ENCODE results near the gene ZSCAN25.

The ZSCAN25 gene

GRCh38 chr7:99601656-99602310 lies 15.0 kb upstream of the ZSCAN25 start:
- no peak overlapping the region for H3K4me3 Mint-ChIP-seq

DNA sequence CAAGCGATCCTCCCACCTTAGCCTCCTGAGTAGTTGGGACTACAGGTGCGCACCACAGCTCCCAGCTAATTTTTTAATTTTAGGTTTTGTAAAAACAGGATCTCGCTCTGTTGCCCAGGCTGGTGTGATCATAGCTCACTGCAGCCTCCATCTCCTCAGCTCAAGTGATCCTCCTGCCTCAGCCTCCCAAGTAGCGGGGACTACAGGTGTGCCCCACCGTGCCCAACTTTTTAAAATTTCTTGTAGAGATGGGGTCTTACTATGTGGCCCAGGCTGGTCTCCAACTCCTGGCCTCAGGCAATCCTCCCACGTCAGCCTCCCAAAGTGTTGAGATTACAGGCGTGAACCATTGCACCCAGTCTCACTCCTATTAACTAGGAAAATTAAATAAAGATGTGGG lies 11.2 kb upstream of the ZSCAN25 start:
- no peak overlapping the region for H3K4me3 Mint-ChIP-seq
- H3K27ac Mint-ChIP-seq: no peak overlapping the region
- H3K9me3 Mint-ChIP-seq: no peaks in the 10 kb centered on the region
- no peaks in the 10 kb centered on the region for H3K27me3 Mint-ChIP-seq (ENCODE audit: low read depth)
- H3K36me3 Mint-ChIP-seq (ENCODE audit: low read depth): no peaks in the 10 kb centered on the region
- H3K4me1 Mint-ChIP-seq (ENCODE audit: low read depth): peaks cover 2% of the 10 kb centered on the region

More at GRCh38 chr7:99601656-99602310, 15.0 kb upstream of the ZSCAN25 start:
- Mint-ChIP-seq H3K4me1 (ENCODE audit: low read depth) (peaks cover 2% of the 10 kb centered on the region), H3K27me3 (ENCODE audit: low read depth) (no peaks in the 10 kb centered on the region), H3K9me3 (no peaks in the 10 kb centered on the region), H3K36me3 (ENCODE audit: low read depth) (no peaks in the 10 kb centered on the region), H3K27ac (no peak overlapping the region)

DNA sequence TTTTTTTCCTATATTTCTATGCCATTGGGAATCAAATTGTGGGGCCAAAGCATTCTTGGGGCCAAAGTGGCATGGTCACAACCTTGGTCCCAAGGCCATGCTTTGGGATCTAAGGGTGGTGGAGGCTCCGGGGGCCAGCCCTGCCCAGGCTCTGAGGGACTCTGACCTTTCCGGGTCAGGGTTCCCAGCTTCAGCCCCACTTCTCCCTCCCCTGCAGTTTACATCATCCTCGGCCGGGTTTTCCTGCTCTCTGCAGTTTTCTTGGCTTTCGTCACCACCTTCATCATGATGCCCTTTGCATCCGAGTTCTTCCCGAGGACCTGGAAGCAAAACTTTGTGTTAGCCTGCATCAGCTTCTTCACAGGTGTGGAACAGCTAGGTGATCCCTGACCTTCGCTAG lies 10.2 kb upstream of the ZSCAN25 start:
- no peak overlapping the region for H3K4me3 Mint-ChIP-seq
- no peaks in the 10 kb centered on the region for H3K9me3 Mint-ChIP-seq
- H3K27me3 Mint-ChIP-seq (ENCODE audit: low read depth): no peaks in the 10 kb centered on the region
- peaks cover 2% of the 10 kb centered on the region for H3K4me1 Mint-ChIP-seq (ENCODE audit: low read depth)
- no peaks in the 10 kb centered on the region for H3K36me3 Mint-ChIP-seq (ENCODE audit: low read depth)
- H3K27ac Mint-ChIP-seq: no peak overlapping the region

DNA sequence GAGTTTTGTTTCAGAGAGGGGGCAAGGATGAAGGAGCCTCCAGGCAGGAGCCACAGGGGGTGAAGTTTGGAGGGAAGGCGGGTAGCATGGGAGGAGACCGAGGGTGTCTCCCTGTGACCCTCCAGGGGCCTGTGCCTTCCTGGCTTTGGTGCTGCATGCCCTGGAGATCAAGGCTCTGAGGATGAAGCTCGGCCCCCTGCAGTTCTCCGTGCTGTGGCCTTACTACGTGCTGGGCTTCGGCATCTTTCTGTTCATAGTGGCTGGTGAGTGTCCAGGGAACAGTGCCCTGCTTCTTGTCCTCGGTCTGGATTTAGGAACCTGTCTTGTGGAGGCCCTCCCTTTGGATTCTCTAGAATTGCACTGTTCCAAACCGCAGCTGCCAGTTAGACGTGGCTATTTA lies 9.2 kb upstream of the ZSCAN25 start:
- Mint-ChIP-seq H3K9me3 (no peaks in the 10 kb centered on the region), H3K27ac (no peak overlapping the region), H3K27me3 (ENCODE audit: low read depth) (no peaks in the 10 kb centered on the region), H3K36me3 (ENCODE audit: low read depth) (no peaks in the 10 kb centered on the region), H3K4me1 (ENCODE audit: low read depth) (peaks cover 2% of the 10 kb centered on the region), H3K4me3 (no peak overlapping the region)

DNA sequence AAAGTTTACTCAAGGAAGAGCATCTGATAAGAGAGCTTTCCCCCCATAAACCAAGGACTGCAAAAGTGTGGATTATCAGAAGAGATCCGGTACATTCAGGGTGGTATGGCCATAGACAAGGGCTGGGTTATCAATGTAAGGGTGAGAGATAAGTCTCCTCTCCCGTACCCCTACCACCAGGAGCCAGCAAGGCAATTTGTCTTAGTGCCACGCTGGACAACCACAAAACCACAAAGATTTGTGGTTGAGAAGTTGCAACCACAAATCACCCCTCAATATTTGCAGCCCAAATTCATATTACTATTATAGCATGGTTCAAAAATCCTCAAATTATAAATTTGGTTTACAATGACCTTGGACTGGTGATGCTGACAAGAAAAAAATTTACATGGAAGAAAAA lies 2.3 kb upstream of the ZSCAN25 start:
- Mint-ChIP-seq H3K27me3 (ENCODE audit: low read depth) (no peaks in the 10 kb centered on the region), H3K4me3 (no peak overlapping the region), H3K27ac (no peak overlapping the region), H3K4me1 (ENCODE audit: low read depth) (peaks cover 32% of the 10 kb centered on the region), H3K9me3 (no peaks in the 10 kb centered on the region), H3K36me3 (ENCODE audit: low read depth) (peaks cover 17% of the 10 kb centered on the region)

GRCh38 chr7:99615989-99616358 lies 772 bp upstream of the ZSCAN25 start:
- Mint-ChIP-seq H3K27me3 (ENCODE audit: low read depth) (no peaks in the 10 kb centered on the region), H3K4me1 (ENCODE audit: low read depth) (peaks cover 32% of the 10 kb centered on the region), H3K4me3 (peak overlapping the region; percentile 94), H3K9me3 (no peaks in the 10 kb centered on the region), H3K27ac (peak overlapping the region; percentile 91), H3K36me3 (ENCODE audit: low read depth) (peaks cover 24% of the 10 kb centered on the region)

GRCh38 chr7:99617192-99617781 lies 541 bp downstream of the ZSCAN25 start:
- Mint-ChIP-seq H3K4me3 (peak overlapping the region; percentile 94), H3K36me3 (ENCODE audit: low read depth) (peaks cover 34% of the 10 kb centered on the region), H3K4me1 (ENCODE audit: low read depth) (peaks cover 36% of the 10 kb centered on the region), H3K27ac (peak overlapping the region; percentile 91), H3K9me3 (no peaks in the 10 kb centered on the region), H3K27me3 (ENCODE audit: low read depth) (no peaks in the 10 kb centered on the region)

- peaks cover 48% of the 10 kb centered on the region for H3K36me3 Mint-ChIP-seq (ENCODE audit: low read depth)
- no peaks in the 10 kb centered on the region for H3K27me3 Mint-ChIP-seq (ENCODE audit: low read depth)
These were observed 2.0 kb downstream of the ZSCAN25 start for GRCh38 chr7:99618726-99619125.

GRCh38 chr7:99619571-99620130 lies 2.9 kb downstream of the ZSCAN25 start:
- Mint-ChIP-seq H3K36me3 (ENCODE audit: low read depth) (peaks cover 58% of the 10 kb centered on the region), H3K9me3 (no peaks in the 10 kb centered on the region), H3K4me3 (no peak overlapping the region), H3K27me3 (ENCODE audit: low read depth) (no peaks in the 10 kb centered on the region), H3K4me1 (ENCODE audit: low read depth) (peaks cover 60% of the 10 kb centered on the region), H3K27ac (no peak overlapping the region)

More at GRCh38 chr7:99618726-99619125, 2.0 kb downstream of the ZSCAN25 start:
- H3K27ac Mint-ChIP-seq: no peak overlapping the region
- H3K4me1 Mint-ChIP-seq (ENCODE audit: low read depth): peaks cover 50% of the 10 kb centered on the region
- peak overlapping the region; percentile 94 for H3K4me3 Mint-ChIP-seq
- no peaks in the 10 kb centered on the region for H3K9me3 Mint-ChIP-seq

DNA sequence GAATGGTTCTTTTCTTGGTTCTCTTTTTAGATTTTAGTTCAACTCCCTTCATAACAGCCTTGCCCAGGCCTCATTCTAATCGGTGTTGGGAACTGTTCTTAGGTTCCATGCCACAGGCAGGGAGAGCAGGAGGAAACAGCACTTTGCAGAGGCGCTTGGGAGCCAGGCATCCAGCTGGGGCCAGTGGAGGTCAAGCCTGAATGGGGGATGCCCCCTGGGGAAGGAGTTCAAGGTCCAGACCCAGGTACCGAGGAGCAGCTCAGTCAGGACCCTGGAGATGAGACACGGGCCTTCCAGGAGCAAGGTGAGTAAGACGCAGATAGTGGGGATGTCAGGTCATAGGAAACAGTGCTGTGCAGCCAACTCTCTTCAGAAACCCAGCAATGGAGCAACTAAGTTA lies 4.5 kb downstream of the ZSCAN25 start:
- Mint-ChIP-seq H3K4me3 (no peak overlapping the region), H3K9me3 (no peaks in the 10 kb centered on the region), H3K27ac (peak overlapping the region; percentile 37), H3K27me3 (ENCODE audit: low read depth) (no peaks in the 10 kb centered on the region), H3K4me1 (ENCODE audit: low read depth) (peaks cover 65% of the 10 kb centered on the region), H3K36me3 (ENCODE audit: low read depth) (peaks cover 72% of the 10 kb centered on the region)

DNA sequence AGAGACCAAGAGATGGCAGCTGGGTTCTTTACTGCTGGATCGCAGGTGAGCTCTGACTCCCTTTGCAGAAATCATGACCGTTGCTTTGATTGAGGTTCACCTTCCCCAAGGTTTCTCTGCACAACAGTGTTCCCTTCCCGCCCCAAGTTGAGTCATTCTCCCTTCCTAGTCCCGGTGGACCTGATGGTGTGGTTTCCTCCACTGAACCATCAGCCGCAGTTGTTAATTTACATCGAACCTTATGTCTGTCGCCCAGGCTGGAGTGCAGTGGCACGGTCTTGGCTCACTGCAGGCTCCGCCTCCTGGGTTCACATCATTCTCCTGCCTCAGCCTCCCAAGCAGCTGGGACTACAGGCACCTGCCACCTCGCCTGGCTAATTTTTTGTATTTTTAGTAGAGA lies 5.8 kb downstream of the ZSCAN25 start:
- Mint-ChIP-seq H3K36me3 (ENCODE audit: low read depth) (peaks cover 78% of the 10 kb centered on the region), H3K27ac (peak overlapping the region; percentile 89), H3K4me3 (no peak overlapping the region)

GRCh38 chr7:99623091-99623693 lies 6.4 kb downstream of the ZSCAN25 start:
- Mint-ChIP-seq H3K36me3 (ENCODE audit: low read depth) (peaks cover 79% of the 10 kb centered on the region), H3K4me1 (ENCODE audit: low read depth) (peaks cover 55% of the 10 kb centered on the region), H3K9me3 (no peaks in the 10 kb centered on the region), H3K27me3 (ENCODE audit: low read depth) (no peaks in the 10 kb centered on the region), H3K27ac (peak overlapping the region; percentile 89), H3K4me3 (peak overlapping the region; percentile 78)

More for the DNA sequence above, 5.8 kb downstream of the ZSCAN25 start:
- Mint-ChIP-seq H3K4me1 (ENCODE audit: low read depth) (peaks cover 60% of the 10 kb centered on the region), H3K9me3 (no peaks in the 10 kb centered on the region), H3K27me3 (ENCODE audit: low read depth) (no peaks in the 10 kb centered on the region)

DNA sequence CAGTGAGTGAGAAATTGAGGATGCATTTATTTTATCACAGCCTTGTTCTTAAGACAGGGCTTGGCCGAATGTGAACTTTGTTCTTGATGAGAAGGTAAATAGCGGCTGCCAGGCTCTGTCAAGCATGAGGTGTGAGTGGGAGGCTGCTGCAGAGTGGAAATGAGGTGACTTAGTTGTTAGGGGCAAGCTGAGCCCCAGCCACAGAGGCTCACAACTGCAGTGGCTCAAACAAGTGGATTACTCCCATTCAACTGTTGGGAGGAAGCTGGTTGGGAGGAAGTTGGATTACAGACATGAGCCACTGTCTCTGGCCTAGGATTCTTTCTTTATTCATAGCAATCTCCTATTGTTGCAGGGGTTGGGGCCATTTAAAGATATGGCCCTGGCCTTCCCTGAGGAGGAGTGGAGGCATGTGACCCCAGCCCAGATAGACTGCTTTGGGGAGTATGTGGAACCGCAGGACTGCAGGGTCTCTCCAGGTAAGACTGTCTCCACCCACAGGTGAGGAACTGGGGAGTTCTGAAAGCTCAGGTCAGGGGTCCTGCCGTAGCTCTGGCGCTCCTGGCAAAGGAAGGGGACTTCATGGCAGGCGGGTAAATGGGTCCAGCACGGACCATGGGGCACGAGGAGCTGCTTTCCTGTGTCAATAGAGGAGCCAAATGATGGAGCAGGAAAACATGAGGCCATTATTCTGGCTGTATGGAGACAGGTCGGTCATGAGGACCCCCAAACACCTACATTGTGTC lies 7.1 kb downstream of the ZSCAN25 start:
- Mint-ChIP-seq H3K9me3 (no peaks in the 10 kb centered on the region), H3K27me3 (ENCODE audit: low read depth) (no peaks in the 10 kb centered on the region), H3K27ac (peak overlapping the region; percentile 89), H3K36me3 (ENCODE audit: low read depth) (peaks cover 80% of the 10 kb centered on the region), H3K4me3 (peak overlapping the region; percentile 78), H3K4me1 (ENCODE audit: low read depth) (peaks cover 50% of the 10 kb centered on the region)

GRCh38 chr7:99624484-99624883 lies 7.7 kb downstream of the ZSCAN25 start:
- no peaks in the 10 kb centered on the region for H3K27me3 Mint-ChIP-seq (ENCODE audit: low read depth)
- peaks cover 76% of the 10 kb centered on the region for H3K36me3 Mint-ChIP-seq (ENCODE audit: low read depth)
- H3K4me1 Mint-ChIP-seq (ENCODE audit: low read depth): peaks cover 45% of the 10 kb centered on the region
- no peaks in the 10 kb centered on the region for H3K9me3 Mint-ChIP-seq
- H3K4me3 Mint-ChIP-seq: peak overlapping the region; percentile 78
- peak overlapping the region; percentile 89 for H3K27ac Mint-ChIP-seq
